ENCODE results near the gene GPI.
A peak's percentile ranks its signal among the peaks of the same experiment; 100 is the strongest.

Gene GPI

GRCh38 chr19:34409189-34410164 is 44.5 kb downstream of the GPI start:
- no peak for DNase-seq

GRCh38 chr19:34411216-34411615 is 46.2 kb downstream of the GPI start:
- DNase-seq: no peak

- DNase-seq: no peak
These were observed 51.1 kb downstream of the GPI start for GRCh38 chr19:34416021-34416545.

- DNase-seq: no peak
These were observed 53.3 kb downstream of the GPI start for GRCh38 chr19:34418300-34418699.

- DNase-seq: no peak
These were observed 61.2 kb downstream of the GPI start for GRCh38 chr19:34426096-34426661.

- DNase-seq: peak in 1 of 2 experiments; percentile 69
These were observed 63.7 kb downstream of the GPI start for GRCh38 chr19:34428549-34429285.

- DNase-seq: no peak
These were observed 64.6 kb downstream of the GPI start for GRCh38 chr19:34429553-34429952.

GRCh38 chr19:34430738-34431625 is 66.0 kb downstream of the GPI start:
- peak; percentile 29 to 82 for DNase-seq

- no peak for DNase-seq
These were observed 66.8 kb downstream of the GPI start for GRCh38 chr19:34431681-34432402.

- no peak for DNase-seq
These were observed 67.8 kb downstream of the GPI start for GRCh38 chr19:34432797-34433196.

- DNase-seq: no peak
These were observed 71.7 kb downstream of the GPI start for GRCh38 chr19:34436716-34437115.

- no peak for DNase-seq
These were observed 83.2 kb downstream of the GPI start for GRCh38 chr19:34448191-34448590.
